Fibroblast of peridontal ligament (primary cell): ENCODE data around the gene ZSCAN5A.
"Not testable (repeated sequence)": the region's sequence is repeated elsewhere in the genome, so short reads cannot be mapped to it uniquely, and the experiment has no call there.

ENCODE experiments used
- DNase-seq: peaks from one replicate; pipeline ENCODE4 v3.0.0-alpha.2; 2010; ENCODE audit errors: extremely low read depth

Gene ZSCAN5A

DNA sequence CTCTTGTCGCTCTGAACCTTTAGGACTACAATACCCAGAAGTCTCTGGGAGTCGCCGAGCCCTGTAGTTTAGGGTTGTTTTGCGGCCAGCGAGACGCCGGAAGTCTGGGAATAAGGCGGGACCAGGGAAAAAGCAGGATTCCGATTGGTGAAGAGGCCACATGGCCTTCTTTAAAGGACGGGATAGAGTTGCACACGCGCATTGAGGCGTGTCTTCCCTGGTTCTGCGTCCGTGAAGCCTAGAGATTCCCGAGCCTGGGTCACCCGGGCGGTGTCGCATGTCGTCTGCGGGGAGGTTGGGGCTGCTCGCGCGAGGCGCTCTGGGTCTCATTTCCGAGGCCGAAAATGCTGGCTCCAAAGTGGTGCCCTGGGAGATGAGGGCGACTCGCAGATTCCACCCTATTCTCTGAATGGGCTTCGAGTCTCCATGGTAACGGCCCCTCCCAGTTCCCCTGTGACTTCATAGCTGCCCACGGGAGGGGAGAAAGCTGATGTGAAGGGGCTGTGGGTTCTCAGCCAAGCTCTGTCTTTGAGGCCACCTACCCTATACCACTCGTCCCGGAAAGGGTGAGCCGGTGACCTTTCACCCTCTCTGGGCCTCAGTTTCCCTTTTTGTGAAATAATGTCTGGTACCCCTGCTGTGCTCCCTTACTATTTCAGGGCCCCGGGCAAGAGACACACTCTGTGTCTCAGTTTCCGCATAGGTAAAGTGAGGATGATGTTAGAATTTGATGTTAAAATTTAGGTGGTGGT, 614 bp upstream of the ZSCAN5A start:
- peak; percentile 99 for DNase-seq

DNA sequence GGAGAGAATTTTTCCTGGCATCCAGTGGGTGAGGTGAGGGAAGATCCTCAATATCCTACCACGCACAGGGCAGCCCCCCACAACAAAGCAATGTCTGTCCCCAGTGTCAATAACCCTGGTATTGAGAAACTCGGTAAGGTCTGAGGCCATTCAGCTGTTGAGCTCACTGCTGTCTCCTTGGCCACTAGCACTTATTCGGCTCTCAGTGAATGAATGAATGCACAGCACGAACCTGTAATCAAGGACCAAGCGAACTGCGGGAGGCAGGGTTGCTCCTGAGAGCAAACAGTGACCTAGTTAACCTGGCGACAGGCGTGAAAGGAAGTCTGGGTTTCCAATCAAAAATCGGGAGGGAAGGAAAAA, 640 bp downstream of the ZSCAN5A start:
- DNase-seq = no peak

GRCh38 chr19:56312787-56313657, 1.6 kb downstream of the ZSCAN5A start:
- DNase-seq = no peak

GRCh38 chr19:56312342-56312741, 2.3 kb downstream of the ZSCAN5A start:
- no peak for DNase-seq

DNA sequence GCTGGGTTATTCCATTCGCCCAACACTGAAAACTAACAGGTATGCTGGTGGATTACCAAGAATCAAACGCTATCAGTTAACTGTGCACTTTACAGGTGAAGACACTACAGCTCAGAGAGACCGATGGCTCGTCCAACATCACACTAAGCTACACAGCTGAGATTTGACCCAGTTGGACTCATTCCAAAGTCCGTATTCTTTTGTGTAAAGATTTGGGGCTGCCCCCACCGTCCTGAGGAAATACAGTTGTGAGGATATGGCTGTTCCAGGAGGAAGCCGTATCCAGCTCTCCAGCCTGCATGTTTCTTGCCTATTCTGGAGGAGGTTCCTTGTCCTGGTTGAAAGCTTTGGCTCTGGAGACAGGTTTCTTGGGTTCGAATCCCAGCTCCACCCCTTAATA, 4.2 kb downstream of the ZSCAN5A start:
- no peak for DNase-seq

DNA sequence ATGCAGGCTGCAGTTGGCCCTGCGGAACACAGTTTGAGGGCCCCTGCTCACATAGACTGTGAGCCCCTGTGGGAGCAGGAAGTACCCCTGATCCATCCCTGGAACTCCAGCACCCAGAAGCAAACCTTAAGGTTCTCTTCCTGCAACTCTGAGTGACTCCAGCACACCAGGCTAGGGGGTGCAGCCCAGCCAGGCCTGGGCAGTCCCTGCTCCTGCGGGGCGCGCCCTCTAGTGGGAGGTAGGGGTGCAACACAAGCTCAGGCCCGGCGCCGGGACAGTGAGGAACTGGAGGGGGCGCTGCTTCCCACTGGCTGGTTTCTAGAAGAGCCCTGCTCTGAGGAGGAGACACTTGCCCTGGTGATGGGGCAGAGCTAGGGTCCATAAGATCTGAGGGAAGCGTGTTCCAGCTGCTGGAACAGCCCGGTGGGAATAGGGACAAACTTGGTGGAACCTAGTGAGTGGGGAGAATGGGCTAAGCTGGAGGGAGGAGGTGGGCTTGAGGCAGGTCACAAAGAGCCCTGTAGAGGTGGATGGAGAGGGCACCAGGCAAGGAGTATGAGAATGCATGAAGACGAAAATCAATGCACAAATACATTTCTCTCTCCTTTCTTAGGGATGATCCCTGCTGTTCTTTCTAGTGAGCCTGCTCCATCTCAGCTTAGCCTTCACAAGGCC, 5.0 kb downstream of the ZSCAN5A start:
- no peak for DNase-seq

DNA sequence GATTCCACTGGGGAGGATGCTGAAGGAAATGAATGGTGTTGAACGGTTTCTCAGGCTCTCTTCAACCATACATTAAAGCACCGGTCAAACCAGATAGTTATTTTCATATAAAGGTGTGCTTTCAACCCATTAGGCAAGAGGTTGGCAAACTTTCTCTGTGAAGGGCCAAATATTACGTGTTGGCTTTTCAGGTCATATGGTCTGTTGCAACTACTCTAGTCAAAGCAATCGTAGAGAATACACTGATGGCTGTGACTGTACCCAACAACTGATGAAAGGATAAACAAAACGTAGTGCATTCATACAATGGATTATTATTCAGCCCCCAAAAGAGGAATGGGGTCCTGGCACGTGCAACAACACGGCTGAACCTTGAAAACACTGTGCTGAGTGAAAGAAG, 5.8 kb downstream of the ZSCAN5A start:
- DNase-seq = no peak

GRCh38 chr19:56307062-56307461, 7.6 kb downstream of the ZSCAN5A start:
- not testable (repeated sequence) for DNase-seq

DNA sequence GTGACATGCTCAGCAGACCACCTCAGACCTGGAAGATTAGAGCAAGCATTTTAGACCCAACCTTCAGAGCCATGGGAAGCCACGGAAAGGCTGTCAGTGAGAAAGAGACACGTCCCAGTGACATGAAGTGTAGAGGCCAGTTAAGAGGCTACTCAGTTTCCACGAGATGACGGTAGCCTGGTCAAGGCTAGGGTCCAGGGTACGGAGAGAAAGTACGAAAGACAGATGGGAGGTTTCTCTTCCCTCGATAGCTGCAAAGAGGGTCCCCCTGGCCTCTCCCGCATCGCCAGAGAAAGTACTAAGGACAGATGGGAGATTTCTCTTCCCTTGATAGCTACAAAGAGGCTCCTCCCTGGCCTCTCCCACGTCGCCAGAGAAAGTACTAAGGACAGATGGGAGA, 8.6 kb downstream of the ZSCAN5A start:
- DNase-seq = no peak

DNA sequence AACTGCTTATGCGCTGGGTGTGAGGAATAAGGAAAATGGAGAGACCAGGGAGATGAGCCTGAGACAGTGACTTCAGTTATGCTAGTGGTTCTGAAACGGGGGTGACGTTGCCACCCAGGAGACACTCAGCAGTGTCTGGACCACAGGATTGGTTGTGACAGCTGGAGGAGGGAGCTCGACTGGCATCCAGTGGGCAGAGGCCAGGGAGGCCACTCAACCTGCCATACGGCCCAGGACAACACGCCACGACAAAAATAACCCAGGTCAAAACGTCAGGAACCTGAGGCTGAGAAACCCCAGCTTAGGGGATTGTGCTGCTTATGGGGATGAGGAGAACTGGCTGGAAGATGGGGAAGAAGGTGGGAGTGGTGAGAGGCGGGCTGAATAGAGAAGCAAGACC, 10.4 kb downstream of the ZSCAN5A start:
- DNase-seq = no peak

GRCh38 chr19:56301886-56302620, 12.6 kb downstream of the ZSCAN5A start:
- no peak for DNase-seq

GRCh38 chr19:56301155-56301554, 13.5 kb downstream of the ZSCAN5A start:
- DNase-seq = no peak

DNA sequence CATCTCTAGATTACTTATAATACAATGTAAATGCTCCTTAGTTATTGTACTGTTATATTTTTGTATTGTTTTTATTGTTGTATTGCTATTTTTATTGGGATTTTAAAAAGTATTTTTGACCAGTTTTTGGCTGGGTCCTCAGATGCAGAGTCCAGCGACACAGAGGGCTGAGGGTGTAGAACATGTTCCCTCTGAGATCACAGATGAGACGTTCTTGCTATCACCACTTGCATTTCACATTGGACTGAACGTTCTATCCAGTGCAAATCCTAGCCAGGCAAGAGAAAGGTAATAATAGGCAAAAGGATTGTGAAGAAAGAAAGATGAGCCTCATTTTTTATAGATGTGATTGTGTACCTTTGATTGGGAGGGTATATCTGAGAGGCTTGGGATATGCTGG, 15.0 kb downstream of the ZSCAN5A start:
- DNase-seq = no peak

- DNase-seq = no peak
These were observed 17.6 kb downstream of the ZSCAN5A start for GRCh38 chr19:56297010-56297409.

- DNase-seq = no peak
These were observed 18.8 kb downstream of the ZSCAN5A start for GRCh38 chr19:56295531-56296455.

- DNase-seq = no peak
These were observed 20.1 kb downstream of the ZSCAN5A start for GRCh38 chr19:56294549-56294948.

GRCh38 chr19:56291867-56292266, 22.8 kb downstream of the ZSCAN5A start:
- DNase-seq = no peak

- DNase-seq = no peak
These were observed 24.5 kb downstream of the ZSCAN5A start for GRCh38 chr19:56290104-56290503.

- DNase-seq = no peak
These were observed 29.9 kb downstream of the ZSCAN5A start for GRCh38 chr19:56284746-56285145.

DNA sequence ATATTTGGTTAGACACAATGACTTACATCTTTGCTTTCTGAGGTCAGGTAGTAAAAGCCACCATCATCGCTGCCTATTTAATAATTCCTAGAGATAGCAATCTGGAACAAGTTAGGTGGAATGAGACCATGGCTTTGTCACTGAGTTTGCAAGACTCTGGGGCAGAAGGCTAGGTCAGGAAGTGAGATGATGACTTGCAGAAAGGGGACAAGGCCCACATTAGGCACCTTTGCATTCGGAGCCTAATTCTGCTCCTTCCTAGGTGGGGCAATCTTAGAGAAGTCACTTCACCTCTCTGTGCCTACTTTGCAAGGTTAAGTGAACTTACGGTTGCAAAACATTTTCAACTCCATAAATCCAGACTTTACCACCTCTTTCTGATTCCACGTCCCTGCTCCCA, 31.8 kb downstream of the ZSCAN5A start:
- no peak for DNase-seq
